ENCODE measurements around the gene MAGI3. TPM values are rescaled to one million over a fixed set of nuclear protein-coding genes. Genes with fewer than 3 reads are reported as not detected.

MAGI3 gene
- total and polyA plus RNA-seq, 4 donors: 2.8 to 21.7 (median 9.6) TPM

DNA sequence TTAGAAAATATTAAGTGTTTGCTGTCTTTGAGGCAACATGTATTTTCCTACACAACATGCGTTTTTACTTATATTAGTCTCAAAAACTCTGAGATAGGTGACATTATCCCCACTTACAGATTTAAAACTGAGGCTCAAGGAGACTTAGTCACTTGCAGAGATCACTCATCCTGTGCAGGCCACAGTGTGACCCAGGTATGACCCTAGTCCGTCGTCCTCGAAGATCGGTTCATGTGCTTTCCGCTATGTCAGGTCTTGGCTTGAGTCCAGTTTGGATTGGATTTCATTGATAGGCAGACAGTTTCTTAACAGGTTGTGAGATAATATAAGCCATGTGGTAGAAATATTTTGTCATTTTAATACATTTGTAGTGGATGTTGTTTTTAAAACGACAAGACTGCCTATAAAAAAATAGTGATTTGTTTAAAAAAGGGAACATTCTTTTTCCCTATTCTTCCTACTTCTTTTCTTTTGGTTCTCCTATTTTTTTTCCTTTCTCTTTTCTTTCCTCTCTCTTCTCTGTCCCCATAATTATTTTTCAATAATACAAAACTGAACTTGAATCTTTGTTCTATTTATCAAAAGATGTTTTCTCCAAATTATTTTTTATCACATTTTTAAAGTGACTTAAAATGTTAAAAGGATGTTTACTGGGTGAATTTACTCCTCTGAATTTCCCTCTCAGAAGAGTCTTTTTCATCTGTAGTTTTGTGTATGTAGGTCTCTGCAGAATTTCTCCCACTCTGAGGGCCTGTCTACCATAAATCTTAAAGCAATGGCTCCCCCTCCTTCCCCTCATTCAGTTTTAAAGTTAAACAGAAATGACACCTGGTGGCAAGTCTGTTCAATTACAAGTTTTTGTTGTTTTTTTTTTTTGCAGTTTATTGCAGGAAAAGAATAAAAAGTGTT is 287.2 kb downstream of the MAGI3 start:
- H3K4me1 ChIP-seq (ENCODE audit: control insufficient read depth in 1 of 2, insufficient read depth in 2 of 2, low read length in 2 of 2): no peaks in the 10 kb centered on the region
- no peak overlapping the region for H3K27ac ChIP-seq (ENCODE audit: low read depth in 1 of 2, low read length in 2 of 2)
- H3K9me3 ChIP-seq (ENCODE audit: control insufficient read depth, low read length): no peaks in the 10 kb centered on the region
- intact Hi-C loops (cut with DNase I): loop anchor here (2.0 to 10.0 kb wide), 4 partner anchors 535 to 963 kb away; partner anchors contain the start of gene PPM1J (in 2 of the 2)
- DNase-seq (no peak), ATAC-seq (ENCODE audit: low FRiP score) (no peak)
- 43 to 52% methylated on average over 7 of the region's 7 CpGs for WGBS, 2 donors
- no peaks in the 10 kb centered on the region for H3K27me3 ChIP-seq (ENCODE audit: control insufficient read depth in 1 of 2, insufficient read depth in 2 of 2, low read length in 1 of 2)
- no peaks in the 10 kb centered on the region for H3K36me3 ChIP-seq (ENCODE audit: control insufficient read depth in 1 of 2, insufficient read depth in 2 of 2, low read length in 1 of 2)
- H3K4me3 ChIP-seq (ENCODE audit: low read length in 2 of 2): no peak overlapping the region

- intact Hi-C loops (cut with DNase I): loop anchor here (2.0 to 10.0 kb wide), 4 partner anchors 536 to 963 kb away; partner anchors contain the start of gene PPM1J (in 2 of the 2)
- ATAC-seq (ENCODE audit: low FRiP score): no peak
- no peak for DNase-seq
- no peaks in the 10 kb centered on the region for H3K36me3 ChIP-seq (ENCODE audit: control insufficient read depth in 1 of 2, insufficient read depth in 2 of 2, low read length in 1 of 2)
- no peak overlapping the region for H3K4me3 ChIP-seq (ENCODE audit: low read length in 2 of 2)
- H3K27ac ChIP-seq (ENCODE audit: low read depth in 1 of 2, low read length in 2 of 2): no peak overlapping the region
- H3K4me1 ChIP-seq (ENCODE audit: control insufficient read depth in 1 of 2, insufficient read depth in 2 of 2, low read length in 2 of 2): no peaks in the 10 kb centered on the region
- H3K27me3 ChIP-seq (ENCODE audit: control insufficient read depth in 1 of 2, insufficient read depth in 2 of 2, low read length in 1 of 2): no peaks in the 10 kb centered on the region
- H3K9me3 ChIP-seq (ENCODE audit: control insufficient read depth, low read length): no peaks in the 10 kb centered on the region
Measured at GRCh38 chr1:113678159-113678469, 287.8 kb downstream of the MAGI3 start.

DNA sequence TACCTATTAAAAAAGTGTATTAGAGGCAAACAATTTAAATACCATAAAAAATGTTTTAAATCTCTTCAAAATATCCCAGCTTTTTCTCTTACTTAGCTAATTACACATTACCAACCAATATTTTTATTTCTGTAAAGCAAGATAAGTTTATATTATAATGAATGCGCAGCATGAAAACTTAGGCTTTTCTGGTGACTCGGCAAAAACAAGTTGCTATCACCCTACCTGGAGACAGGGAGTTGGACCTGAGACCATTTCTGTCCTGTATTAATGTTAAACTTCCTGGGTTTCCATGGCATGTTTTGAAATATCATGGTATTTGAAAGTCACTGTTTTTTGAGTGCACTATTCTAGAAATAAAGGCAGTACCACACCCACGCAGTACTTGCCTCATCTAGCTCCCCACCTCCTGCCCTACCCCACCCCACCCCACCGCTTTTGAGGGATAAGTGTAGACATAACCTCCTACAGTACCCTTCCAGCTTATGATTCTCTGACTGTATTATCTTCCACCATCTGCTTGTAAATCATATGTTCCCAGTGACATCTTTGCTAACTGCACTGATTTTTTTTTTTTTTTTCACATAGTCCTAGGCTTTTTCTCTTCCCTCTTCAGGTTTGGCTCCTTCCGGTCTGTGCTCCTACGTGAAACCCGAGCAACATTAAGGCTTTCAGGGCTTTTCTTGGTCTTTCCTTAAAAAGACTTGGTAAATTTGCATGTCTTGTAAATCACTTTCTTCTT is 291.5 kb downstream of the MAGI3 start:
- ATAC-seq (ENCODE audit: low FRiP score): no peak

DNA sequence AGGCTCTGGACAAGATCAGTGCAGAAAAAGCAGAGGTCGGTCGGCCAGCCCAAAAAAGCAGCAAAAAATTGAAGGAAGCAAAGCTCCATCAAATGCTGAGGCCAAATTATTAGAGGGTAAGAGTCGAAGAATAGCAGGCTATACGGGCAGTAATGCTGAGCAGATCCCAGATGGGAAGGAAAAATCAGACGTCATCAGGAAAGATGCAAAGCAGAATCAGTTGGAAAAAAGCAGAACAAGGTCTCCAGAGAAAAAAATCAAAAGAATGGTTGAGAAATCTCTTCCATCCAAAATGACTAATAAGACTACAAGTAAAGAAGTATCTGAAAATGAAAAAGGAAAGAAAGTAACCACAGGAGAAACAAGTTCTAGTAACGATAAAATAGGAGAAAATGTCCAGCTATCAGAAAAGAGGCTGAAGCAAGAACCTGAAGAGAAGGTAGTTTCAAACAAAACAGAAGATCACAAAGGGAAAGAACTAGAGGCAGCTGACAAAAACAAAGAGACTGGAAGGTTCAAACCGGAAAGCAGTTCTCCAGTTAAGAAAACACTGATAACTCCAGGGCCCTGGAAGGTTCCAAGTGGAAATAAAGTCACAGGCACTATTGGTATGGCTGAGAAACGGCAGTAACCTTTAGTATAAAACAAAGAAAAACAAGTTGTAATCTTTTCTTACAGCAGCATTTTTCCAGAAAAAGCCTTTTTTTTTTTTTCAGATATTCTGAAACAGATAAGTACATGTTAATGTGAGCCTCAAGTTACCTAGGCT is 293.3 kb downstream of the MAGI3 start:
- H3K36me3 ChIP-seq (ENCODE audit: control insufficient read depth in 1 of 2, insufficient read depth in 2 of 2, low read length in 1 of 2): no peaks in the 10 kb centered on the region
- WGBS, 2 donors: 11 to 12% methylated on average over 8 of the region's 8 CpGs
- H3K4me1 ChIP-seq (ENCODE audit: control insufficient read depth in 1 of 2, insufficient read depth in 2 of 2, low read length in 2 of 2): no peaks in the 10 kb centered on the region
- peak overlapping the region in 1 of 2 donors; percentile 69 for H3K27ac ChIP-seq (ENCODE audit: low read depth in 1 of 2, low read length in 2 of 2)
- no peak for DNase-seq
- H3K4me3 ChIP-seq (ENCODE audit: low read length in 2 of 2): no peak overlapping the region
- ATAC-seq (ENCODE audit: low FRiP score): peak; percentile 73
- intact Hi-C loops (cut with DNase I): no loop called here
- no peaks in the 10 kb centered on the region for H3K9me3 ChIP-seq (ENCODE audit: control insufficient read depth, low read length)
- no peaks in the 10 kb centered on the region for H3K27me3 ChIP-seq (ENCODE audit: control insufficient read depth in 1 of 2, insufficient read depth in 2 of 2, low read length in 1 of 2)

More for the DNA sequence above, 291.5 kb downstream of the MAGI3 start:
- no peaks in the 10 kb centered on the region for H3K36me3 ChIP-seq (ENCODE audit: control insufficient read depth in 1 of 2, insufficient read depth in 2 of 2, low read length in 1 of 2)
- H3K4me3 ChIP-seq (ENCODE audit: low read length in 2 of 2): no peak overlapping the region
- no peak for DNase-seq
- 93 to 94% methylated on average over 7 of the region's 7 CpGs for WGBS, 2 donors
- H3K4me1 ChIP-seq (ENCODE audit: control insufficient read depth in 1 of 2, insufficient read depth in 2 of 2, low read length in 2 of 2): no peaks in the 10 kb centered on the region
- no peak overlapping the region for H3K27ac ChIP-seq (ENCODE audit: low read depth in 1 of 2, low read length in 2 of 2)
- H3K27me3 ChIP-seq (ENCODE audit: control insufficient read depth in 1 of 2, insufficient read depth in 2 of 2, low read length in 1 of 2): no peaks in the 10 kb centered on the region
- intact Hi-C loops (cut with DNase I): no loop called here
- no peaks in the 10 kb centered on the region for H3K9me3 ChIP-seq (ENCODE audit: control insufficient read depth, low read length)

DNA sequence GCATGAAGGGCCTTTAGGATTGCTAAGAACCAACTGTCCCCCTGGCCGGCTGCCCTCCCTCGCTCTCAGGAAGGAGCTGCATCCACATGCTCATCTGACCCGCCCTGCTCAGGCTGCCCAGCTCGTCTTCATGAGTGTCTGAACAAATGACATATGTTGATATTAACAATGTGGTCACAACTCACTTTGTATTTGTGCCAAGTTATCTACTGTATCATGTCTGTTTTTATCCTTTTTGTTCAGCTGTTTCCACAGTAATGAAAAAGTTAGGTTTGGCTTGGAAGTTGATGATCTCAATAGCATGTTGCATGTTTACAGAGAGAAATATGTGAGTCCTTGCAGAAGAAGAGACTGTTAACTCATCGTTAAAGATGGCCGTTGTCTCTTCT is 293.8 kb downstream of the MAGI3 start:
- intact Hi-C loops (cut with DNase I): no loop called here
- H3K27me3 ChIP-seq (ENCODE audit: control insufficient read depth in 1 of 2, insufficient read depth in 2 of 2, low read length in 1 of 2): no peaks in the 10 kb centered on the region
- DNase-seq: peak; percentile 69 to 79
- H3K27ac ChIP-seq (ENCODE audit: low read depth in 1 of 2, low read length in 2 of 2): peak overlapping the region in 1 of 2 donors; percentile 51
- H3K4me3 ChIP-seq (ENCODE audit: low read length in 2 of 2): no peak overlapping the region
- H3K9me3 ChIP-seq (ENCODE audit: control insufficient read depth, low read length): no peaks in the 10 kb centered on the region
- no peaks in the 10 kb centered on the region for H3K36me3 ChIP-seq (ENCODE audit: control insufficient read depth in 1 of 2, insufficient read depth in 2 of 2, low read length in 1 of 2)
- peak; percentile 82 for ATAC-seq (ENCODE audit: low FRiP score)
- 54 to 62% methylated on average over 6 of the region's 6 CpGs for WGBS, 2 donors
- no peaks in the 10 kb centered on the region for H3K4me1 ChIP-seq (ENCODE audit: control insufficient read depth in 1 of 2, insufficient read depth in 2 of 2, low read length in 2 of 2)

DNA sequence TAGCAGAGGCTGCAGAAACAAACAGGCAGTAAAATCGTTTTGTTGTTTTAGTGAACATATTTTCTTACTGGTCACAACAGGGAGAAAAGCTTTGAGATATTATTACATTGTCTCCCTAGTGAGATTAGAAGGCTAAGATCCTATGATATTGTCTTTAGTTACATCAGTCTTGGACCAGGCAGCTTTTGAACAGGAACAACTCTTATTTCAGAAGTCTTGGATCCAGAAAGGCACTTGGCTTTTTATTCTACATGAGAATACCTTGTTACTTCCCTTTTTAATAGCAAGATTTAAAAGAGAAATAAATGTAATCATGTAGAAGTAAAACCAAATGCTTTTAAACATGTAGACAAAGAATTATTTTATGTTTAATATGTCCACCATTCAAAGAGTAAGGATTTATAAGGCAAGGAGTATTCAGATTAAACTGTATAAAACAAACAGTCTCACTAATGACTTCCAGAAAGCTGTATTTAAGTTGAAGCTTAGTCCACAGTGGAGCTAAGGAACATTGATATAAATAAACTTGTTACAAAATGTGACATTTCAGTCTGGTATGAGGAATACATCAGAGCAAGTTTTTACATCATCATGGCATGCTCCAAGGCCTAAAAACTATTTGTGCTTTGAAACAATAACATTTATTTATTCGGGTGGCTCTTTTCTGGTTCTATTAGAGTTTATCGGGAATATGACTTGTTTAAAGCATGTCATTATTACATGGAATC is 296.7 kb downstream of the MAGI3 start:
- ATAC-seq (ENCODE audit: low FRiP score) (no peak), DNase-seq (no peak)
- 15 to 17% methylated on average over 3 of the region's 3 CpGs for WGBS, 2 donors
- Histone ChIP-seq H3K36me3 (ENCODE audit: control insufficient read depth in 1 of 2, insufficient read depth in 2 of 2, low read length in 1 of 2) (no peaks in the 10 kb centered on the region), H3K27ac (ENCODE audit: low read depth in 1 of 2, low read length in 2 of 2) (no peak overlapping the region), H3K4me3 (ENCODE audit: low read length in 2 of 2) (no peak overlapping the region), H3K27me3 (ENCODE audit: control insufficient read depth in 1 of 2, insufficient read depth in 2 of 2, low read length in 1 of 2) (no peaks in the 10 kb centered on the region), H3K9me3 (ENCODE audit: control insufficient read depth, low read length) (no peaks in the 10 kb centered on the region), H3K4me1 (ENCODE audit: control insufficient read depth in 1 of 2, insufficient read depth in 2 of 2, low read length in 2 of 2) (no peaks in the 10 kb centered on the region)
- intact Hi-C loops (cut with DNase I): no loop called here

DNA sequence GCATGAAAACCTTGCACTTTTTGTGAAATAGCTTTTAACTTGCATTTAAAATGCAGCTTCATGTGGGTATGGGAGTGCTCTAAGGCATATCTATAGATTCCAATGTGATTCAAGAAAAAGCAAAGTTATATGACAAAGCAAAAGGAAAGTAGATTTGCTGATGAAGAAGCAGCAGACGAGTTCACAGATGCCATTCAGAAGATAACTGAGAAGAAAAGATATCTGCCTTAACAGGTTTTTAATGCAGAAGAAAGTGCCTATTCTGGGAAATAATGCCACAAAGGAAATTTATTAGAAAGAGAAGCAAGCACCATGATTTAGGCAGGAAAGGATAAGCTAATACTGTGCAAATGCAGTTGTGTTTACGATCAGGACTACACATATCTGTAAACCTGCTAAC is 300.9 kb downstream of the MAGI3 start:
- DNase-seq (no peak), ATAC-seq (ENCODE audit: low FRiP score) (no peak)
- Histone ChIP-seq H3K4me3 (ENCODE audit: low read length in 2 of 2) (no peak overlapping the region), H3K27me3 (ENCODE audit: control insufficient read depth in 1 of 2, insufficient read depth in 2 of 2, low read length in 1 of 2) (no peaks in the 10 kb centered on the region), H3K4me1 (ENCODE audit: control insufficient read depth in 1 of 2, insufficient read depth in 2 of 2, low read length in 2 of 2) (no peaks in the 10 kb centered on the region), H3K36me3 (ENCODE audit: control insufficient read depth in 1 of 2, insufficient read depth in 2 of 2, low read length in 1 of 2) (peaks cover 5 to 6% of the 10 kb centered on the region in 2 donors), H3K9me3 (ENCODE audit: control insufficient read depth, low read length) (no peaks in the 10 kb centered on the region), H3K27ac (ENCODE audit: low read depth in 1 of 2, low read length in 2 of 2) (no peak overlapping the region)
- intact Hi-C loops (cut with DNase I): no loop called here
- 96% methylated on average over 2 of the region's 2 CpGs for WGBS, 2 donors

DNA sequence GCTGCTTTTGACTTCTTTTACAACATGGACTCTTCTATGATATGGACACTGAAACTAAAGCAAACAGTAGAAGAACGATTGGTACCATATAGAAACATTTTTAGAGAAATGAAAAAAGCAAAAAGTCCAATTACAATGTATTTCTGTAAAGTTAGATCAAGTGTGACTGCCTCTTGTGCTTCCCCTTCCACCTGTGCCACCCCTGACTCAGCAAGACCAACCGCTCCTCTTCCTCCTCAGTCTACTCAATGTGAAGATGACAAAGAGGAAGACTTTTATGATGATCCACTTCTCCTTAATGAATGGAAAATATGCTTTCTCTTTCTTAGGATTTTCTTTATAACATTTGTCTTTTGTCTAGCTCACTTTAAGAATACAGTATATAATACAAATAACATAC is 302.0 kb downstream of the MAGI3 start:
- no peak overlapping the region for H3K4me3 ChIP-seq (ENCODE audit: low read length in 2 of 2)
- no peaks in the 10 kb centered on the region for H3K9me3 ChIP-seq (ENCODE audit: control insufficient read depth, low read length)
- no peaks in the 10 kb centered on the region for H3K4me1 ChIP-seq (ENCODE audit: control insufficient read depth in 1 of 2, insufficient read depth in 2 of 2, low read length in 2 of 2)
- H3K27ac ChIP-seq (ENCODE audit: low read depth in 1 of 2, low read length in 2 of 2): no peak overlapping the region
- ATAC-seq (ENCODE audit: low FRiP score) (no peak), DNase-seq (no peak)
- no peaks in the 10 kb centered on the region for H3K27me3 ChIP-seq (ENCODE audit: control insufficient read depth in 1 of 2, insufficient read depth in 2 of 2, low read length in 1 of 2)
- H3K36me3 ChIP-seq (ENCODE audit: control insufficient read depth in 1 of 2, insufficient read depth in 2 of 2, low read length in 1 of 2): peaks cover 6 to 7% of the 10 kb centered on the region in 2 donors
- intact Hi-C loops (cut with DNase I): no loop called here
- 85 to 87% methylated on average over 2 of the region's 2 CpGs for WGBS, 2 donors

All from aorta (tissue), 5 donors.